Measurements from ENCODE around the gene USP50.
A peak's percentile ranks its signal among the peaks of the same experiment; 100 is the strongest.

USP50 gene

GRCh38 chr15:50458348-50459112 is 87.9 kb downstream of the USP50 start:
- Mint-ChIP-seq H3K27me3 (ENCODE audit: low read depth) (no peaks in the 10 kb centered on the region), H3K36me3 (ENCODE audit: low read depth) (peaks cover 51% of the 10 kb centered on the region), H3K4me1 (no peaks in the 10 kb centered on the region), H3K9me3 (no peaks in the 10 kb centered on the region), H3K4me3 (no peak overlapping the region), H3K27ac (no peak overlapping the region)
- TF ChIP-seq CTCF (IDR thresholded peaks at IDR 0.05; ENCODE audit: unreplicated experiment in 3 of 3): no peak

GRCh38 chr15:50452927-50453326 is 93.5 kb downstream of the USP50 start:
- TF ChIP-seq CTCF (IDR thresholded peaks at IDR 0.05; ENCODE audit: unreplicated experiment in 3 of 3): no peak
- H3K9me3 Mint-ChIP-seq: no peaks in the 10 kb centered on the region
- peak overlapping the region in 1 of 3 experiments; percentile 39 for H3K27ac Mint-ChIP-seq
- peaks cover 46% of the 10 kb centered on the region for H3K36me3 Mint-ChIP-seq (ENCODE audit: low read depth)
- H3K4me1 Mint-ChIP-seq: peaks cover 5% of the 10 kb centered on the region
- no peak overlapping the region for H3K4me3 Mint-ChIP-seq
- no peaks in the 10 kb centered on the region for H3K27me3 Mint-ChIP-seq (ENCODE audit: low read depth)
